ENCODE measurements around the gene GJC1.

GRCh38 chr17:44831371-44831770 lies 1.3 kb upstream of the GJC1 start:
- no peak for TF ChIP-seq CTCF (IDR thresholded peaks at IDR 0.05; ENCODE audit: borderline replicate concordance, extremely low read depth, low read length, poor library complexity, severe bottlenecking)
- no peak for TF ChIP-seq EZH2 (IDR thresholded peaks at IDR 0.05; ENCODE audit: borderline replicate concordance, low read depth, low read length, severe bottlenecking)

Measured in DND-41 (cell line).